Measurements from ENCODE around the gene ABCA1. TPM values are rescaled to one million over a fixed set of nuclear protein-coding genes. Genes with fewer than 3 reads are reported as not detected.

Gene ABCA1
- total and polyA plus RNA-seq, 2 of the 4 experiments (the other 2 are of a cell fraction), result 5.8 to 52.2 TPM

- Histone ChIP-seq H3K4me3 (ENCODE audit: insufficient read depth, low read depth, low read length) (no peak overlapping the region), H4K5ac (ENCODE audit: low read depth, low read length) (no peak overlapping the region), H4K8ac (ENCODE audit: low read depth in 2 of 2, low read length in 2 of 2) (no peak overlapping the region), H2AK9ac (replicated peaks; ENCODE audit: low read depth, low read length, poor library complexity) (no peak overlapping the region), H3K9ac (ENCODE audit: low read depth, low read length) (no peak overlapping the region), H3K36me3 (ENCODE audit: control insufficient read depth, insufficient read depth, low read length) (peaks cover 30% of the 10 kb centered on the region), H2BK5ac (ENCODE audit: low read depth, low read length, poor library complexity, severe bottlenecking) (no peak overlapping the region), H3K14ac (replicated peaks; ENCODE audit: low read depth, low read length) (no peak overlapping the region), H3K23ac (ENCODE audit: low read depth, low read length) (no peak overlapping the region), H2BK15ac (ENCODE audit: low read depth, low read length) (no peak overlapping the region), H2BK20ac (ENCODE audit: low read depth, low read length) (no peak overlapping the region), H4K91ac (ENCODE audit: insufficient read depth, low read depth, low read length) (no peak overlapping the region), H3K4me1 (ENCODE audit: control insufficient read depth, insufficient read depth, low read length) (peaks cover 41% of the 10 kb centered on the region), H3K4ac (ENCODE audit: low read depth, low read length) (no peak overlapping the region), H4K20me1 (ENCODE audit: insufficient read depth, low read length) (peaks cover 20% of the 10 kb centered on the region; the same call in 1 of the 2 replicates), H3K9me3 (ENCODE audit: control insufficient read depth, insufficient read depth, low read length) (no peaks in the 10 kb centered on the region), H3K27ac (ENCODE audit: insufficient read depth, low read length) (no peak overlapping the region), H3K9me1 (ENCODE audit: insufficient read depth, low read length) (peaks cover 24% of the 10 kb centered on the region), H3K56ac (ENCODE audit: extremely low read depth, insufficient read depth, low read length) (no peak overlapping the region), H2AK5ac (ENCODE audit: low read depth, low read length) (0 out of 2 replicates have a peak overlapping the region, but pooled peaks have one; percentile 18), H3K79me1 (ENCODE audit: low read depth in 1 of 2, low read length in 2 of 2) (peaks cover 6 to 45% of the 10 kb centered on the region in 2 experiments), H3K4me2 (ENCODE audit: low read depth, low read length) (no peak overlapping the region), H2AFZ (replicated peaks; ENCODE audit: low read length, poor library complexity) (no peak overlapping the region), H3K27me3 (ENCODE audit: control insufficient read depth, insufficient read depth, low read length) (no peaks in the 10 kb centered on the region), H2BK120ac (ENCODE audit: low read depth, low read length) (no peak overlapping the region), H3K18ac (ENCODE audit: low read depth, low read length) (no peak overlapping the region)
- WGBS, 2 experiments (ENCODE audit: extremely low coverage in 2 of 2, insufficient read length in 1 of 2), result no CpG with 5 or more reads among the region's 2 CpGs
- dilution Hi-C loops (cut with HindIII; ENCODE audit: low sequenced_read_pairs, unreplicated experiment) (no loop called here), in situ Hi-C loops (cut with MboI; ENCODE audit: low sequenced_read_pairs) (loop anchor here (5.0 to 10.0 kb wide), 4 partner anchors 61 to 553 kb away; no protein-coding TSS in a partner anchor), intact Hi-C loops (cut with micrococcal nuclease) (loop anchor here (5.0 to 10.0 kb wide), 2 partner anchors 133 to 201 kb away; no protein-coding TSS in a partner anchor)
- BruUV-seq (replicated peaks), result no TSS peak
- no peak for DNase-seq
- TF ChIP-seq RAD21 (IDR thresholded peaks at IDR 0.05; ENCODE audit: low read length) (no peak), POLR2A (IDR thresholded peaks at IDR 0.05; ENCODE audit: low read depth, low read length) (no peak), CTCF (conservative IDR thresholded peaks at IDR 0.05; ENCODE audit: low read depth, low read length) (no peak), NFE2L2 (IDR thresholded peaks at IDR 0.05; ENCODE audit: low read depth, low read length) (no peak), CHD1 (IDR thresholded peaks at IDR 0.05; ENCODE audit: low read depth, low read length) (no peak), RFX5 (IDR thresholded peaks at IDR 0.05; ENCODE audit: low read depth, low read length) (no peak), BHLHE40 (IDR thresholded peaks at IDR 0.05; ENCODE audit: low read depth, low read length) (no peak), MAZ (IDR thresholded peaks at IDR 0.05; ENCODE audit: borderline replicate concordance, low read depth, low read length) (no peak), FOS (IDR thresholded peaks at IDR 0.05; ENCODE audit: low read depth, low read length) (no peak), MXI1 (IDR thresholded peaks at IDR 0.05; ENCODE audit: borderline replicate concordance, low read depth, low read length) (no peak), SMC3 (IDR thresholded peaks at IDR 0.05; ENCODE audit: low read depth, low read length) (no peak), CEBPB (IDR thresholded peaks at IDR 0.05; ENCODE audit: low read depth, low read length) (no peak), MAFK (IDR thresholded peaks at IDR 0.05; ENCODE audit: low read depth, low read length) (no peak), RCOR1 (IDR thresholded peaks at IDR 0.05; ENCODE audit: insufficient replicate concordance, low read length) (no peak)
- TF ChIP-seq, protein P1, sequence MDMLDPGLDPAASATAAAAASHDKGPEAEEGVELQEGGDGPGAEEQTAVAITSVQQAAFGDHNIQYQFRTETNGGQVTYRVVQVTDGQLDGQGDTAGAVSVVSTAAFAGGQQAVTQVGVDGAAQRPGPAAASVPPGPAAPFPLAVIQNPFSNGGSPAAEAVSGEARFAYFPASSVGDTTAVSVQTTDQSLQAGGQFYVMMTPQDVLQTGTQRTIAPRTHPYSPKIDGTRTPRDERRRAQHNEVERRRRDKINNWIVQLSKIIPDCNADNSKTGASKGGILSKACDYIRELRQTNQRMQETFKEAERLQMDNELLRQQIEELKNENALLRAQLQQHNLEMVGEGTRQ (IDR thresholded peaks at IDR 0.05; ENCODE audit: low read depth, low read length), result no peak
- TF ChIP-seq, protein P2, sequence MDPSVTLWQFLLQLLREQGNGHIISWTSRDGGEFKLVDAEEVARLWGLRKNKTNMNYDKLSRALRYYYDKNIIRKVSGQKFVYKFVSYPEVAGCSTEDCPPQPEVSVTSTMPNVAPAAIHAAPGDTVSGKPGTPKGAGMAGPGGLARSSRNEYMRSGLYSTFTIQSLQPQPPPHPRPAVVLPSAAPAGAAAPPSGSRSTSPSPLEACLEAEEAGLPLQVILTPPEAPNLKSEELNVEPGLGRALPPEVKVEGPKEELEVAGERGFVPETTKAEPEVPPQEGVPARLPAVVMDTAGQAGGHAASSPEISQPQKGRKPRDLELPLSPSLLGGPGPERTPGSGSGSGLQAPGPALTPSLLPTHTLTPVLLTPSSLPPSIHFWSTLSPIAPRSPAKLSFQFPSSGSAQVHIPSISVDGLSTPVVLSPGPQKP (IDR thresholded peaks at IDR 0.05; ENCODE audit: borderline replicate concordance, low read depth, low read length), result no peak
- CTCF ChIA-PET, result no interaction called here
- no peak for ATAC-seq (ENCODE audit: low read depth)
- POLR2A ChIA-PET (ENCODE audit: unreplicated experiment), result interaction anchor here (0.6 kb wide), 3 partner anchors 66 to 210 kb away, joined by 3 read pairs; no protein-coding TSS in a partner anchor
Measured at GRCh38 chr9:104861397-104861796, 66.6 kb downstream of the ABCA1 start.
